Urothelium cell line (cell line): ENCODE results near the gene KSR1.

Source experiments
- DNase-seq: peaks from one replicate; pipeline ENCODE4 v3.0.0; 2011; ENCODE audit warnings: low spot score, mixed read lengths
- FAIRE-seq: peaks from 2 replicates; lab custom pipeline; 2011; peaks lifted over from hg19 to GRCh38; lab: Jason Lieb, UNC

Gene KSR1

DNA sequence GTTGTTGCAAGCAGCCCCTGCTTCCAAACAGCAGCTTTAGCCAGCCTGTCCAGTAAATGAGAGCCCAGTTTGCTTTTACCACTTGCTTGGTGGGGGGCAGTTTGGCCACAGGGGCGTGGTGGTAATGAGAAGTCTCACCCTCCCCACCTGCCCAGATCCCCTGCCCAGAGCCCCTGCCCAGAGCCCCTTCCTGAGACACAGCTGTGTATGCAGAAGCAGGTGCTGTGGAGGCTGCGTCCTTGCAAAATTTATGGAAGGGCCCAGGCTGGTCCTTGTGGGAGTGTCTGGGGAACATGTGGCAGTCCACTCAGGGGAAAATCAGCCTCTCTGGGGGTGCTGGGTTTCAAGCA, 147.1 kb downstream of the KSR1 start:
- no peak for FAIRE-seq
- DNase-seq = no peak

DNA sequence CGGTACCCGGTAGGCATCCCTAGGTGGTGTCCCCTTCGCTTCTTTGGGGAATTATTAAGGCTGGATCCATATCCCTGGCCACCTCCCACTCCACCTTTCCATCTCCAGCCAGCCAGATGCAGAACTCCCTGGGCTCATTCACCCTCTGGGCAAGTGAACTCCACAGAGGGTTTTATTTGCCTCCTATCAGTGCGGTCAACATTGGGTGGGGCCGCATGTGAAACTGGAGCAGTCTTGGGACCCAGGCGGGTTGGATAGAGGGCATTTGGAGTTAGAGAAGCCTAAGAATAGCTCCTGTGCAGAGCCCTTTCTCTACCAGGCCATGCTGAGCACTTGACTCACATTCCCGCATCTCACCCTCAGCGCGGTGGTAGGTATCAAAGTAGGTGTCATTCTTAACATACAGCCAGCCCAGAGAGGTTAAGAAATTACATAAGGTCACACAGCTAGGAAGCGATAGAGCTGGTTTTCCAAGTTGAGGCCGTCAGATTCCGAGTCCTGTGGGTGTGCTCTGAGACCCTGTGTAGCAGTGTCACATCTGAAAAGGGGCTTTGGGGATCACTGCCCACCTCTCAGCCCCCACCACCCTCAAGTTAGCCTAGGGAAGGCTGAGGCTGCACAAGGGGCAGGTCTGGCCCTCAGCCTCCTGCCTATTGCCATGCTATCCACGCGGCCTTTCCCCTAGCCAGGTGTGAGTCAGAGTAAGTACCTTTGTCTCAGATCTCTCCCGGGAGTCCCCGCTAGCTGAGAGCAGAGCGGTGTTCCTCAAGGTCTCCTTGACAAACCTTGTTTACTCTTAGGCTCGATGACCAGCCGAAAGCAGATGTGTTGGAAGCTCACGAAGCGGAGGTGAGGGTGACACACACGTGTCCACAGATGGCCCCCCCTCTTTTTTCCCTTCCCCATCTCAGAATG, 147.9 kb downstream of the KSR1 start:
- DNase-seq = no peak
- no peak for FAIRE-seq

DNA sequence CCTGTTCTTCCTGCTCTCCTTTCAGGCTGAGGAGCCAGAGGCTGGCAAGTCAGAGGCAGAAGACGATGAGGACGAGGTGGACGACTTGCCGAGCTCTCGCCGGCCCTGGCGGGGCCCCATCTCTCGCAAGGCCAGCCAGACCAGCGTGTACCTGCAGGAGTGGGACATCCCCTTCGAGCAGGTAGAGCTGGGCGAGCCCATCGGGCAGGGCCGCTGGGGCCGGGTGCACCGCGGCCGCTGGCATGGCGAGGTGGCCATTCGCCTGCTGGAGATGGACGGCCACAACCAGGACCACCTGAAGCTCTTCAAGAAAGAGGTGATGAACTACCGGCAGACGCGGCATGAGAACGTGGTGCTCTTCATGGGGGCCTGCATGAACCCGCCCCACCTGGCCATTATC, 149.2 kb downstream of the KSR1 start:
- DNase-seq = no peak
- no peak for FAIRE-seq

DNA sequence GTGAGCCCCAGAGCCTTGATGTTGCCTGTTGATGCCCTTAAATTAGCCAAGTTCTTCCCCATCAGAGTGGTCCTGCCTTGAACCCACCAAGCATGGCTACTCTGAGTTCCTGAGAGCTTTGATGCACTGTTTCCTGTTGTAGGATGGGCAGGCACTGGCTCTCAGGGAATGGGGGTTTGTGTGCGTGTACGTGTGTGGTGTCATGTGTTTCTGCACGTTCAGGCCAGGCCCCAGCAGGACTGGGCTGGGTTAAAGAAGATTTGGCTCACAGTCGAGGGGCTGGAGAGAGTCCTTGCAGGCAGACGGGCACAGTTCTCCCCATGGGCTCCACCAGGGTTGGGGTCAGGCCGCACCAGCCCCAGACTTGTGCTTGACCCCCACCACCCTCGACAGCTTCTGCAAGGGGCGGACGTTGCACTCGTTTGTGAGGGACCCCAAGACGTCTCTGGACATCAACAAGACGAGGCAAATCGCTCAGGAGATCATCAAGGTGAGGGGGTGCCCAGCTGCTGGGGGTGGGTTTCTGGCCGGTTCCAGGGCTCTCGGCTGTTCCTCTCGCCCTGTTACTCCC, 151.4 kb downstream of the KSR1 start:
- FAIRE-seq (no peak), DNase-seq (no peak)

DNA sequence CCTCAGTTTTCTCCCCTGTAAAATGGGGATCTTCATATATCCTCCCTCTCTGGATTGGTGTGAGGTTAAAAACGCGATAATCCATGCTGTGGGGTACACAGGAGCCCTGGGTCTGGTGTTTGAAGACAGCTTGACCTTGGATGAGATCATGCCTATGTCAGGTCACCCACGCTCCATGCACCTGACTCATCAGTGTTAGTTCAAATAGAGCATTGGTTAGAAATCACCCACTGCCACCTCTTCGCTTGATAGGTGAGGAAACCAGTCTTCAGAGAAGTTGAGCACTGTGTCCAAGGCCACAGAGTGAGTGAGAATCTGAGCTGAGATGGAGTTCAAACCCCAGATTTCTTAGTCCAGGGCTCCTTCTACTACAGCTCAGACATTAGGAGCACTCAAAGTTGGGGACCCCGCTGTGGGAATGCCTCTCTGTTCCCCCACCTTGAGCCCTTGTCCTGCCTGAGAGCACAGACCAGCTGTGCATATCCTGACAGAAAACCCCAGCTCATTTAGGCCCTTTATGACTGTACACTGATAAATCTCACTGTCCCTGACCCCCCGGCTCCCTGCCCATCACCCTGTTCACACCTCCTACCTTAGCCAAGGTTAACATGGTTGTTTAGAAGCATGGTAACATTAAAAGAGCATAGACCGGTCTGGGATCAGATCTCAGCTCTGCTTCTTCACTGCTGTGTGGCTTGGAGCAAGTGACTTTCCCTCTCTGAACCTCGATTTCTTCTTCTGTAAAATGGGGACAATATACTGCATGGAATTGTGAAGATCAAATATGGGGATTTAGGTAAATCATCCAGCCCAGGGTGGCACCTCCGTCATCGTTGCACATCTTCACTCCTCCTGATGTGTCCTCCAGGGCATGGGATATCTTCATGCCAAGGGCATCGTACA, 152.3 kb downstream of the KSR1 start:
- FAIRE-seq = no peak
- DNase-seq = peak; percentile 44

DNA sequence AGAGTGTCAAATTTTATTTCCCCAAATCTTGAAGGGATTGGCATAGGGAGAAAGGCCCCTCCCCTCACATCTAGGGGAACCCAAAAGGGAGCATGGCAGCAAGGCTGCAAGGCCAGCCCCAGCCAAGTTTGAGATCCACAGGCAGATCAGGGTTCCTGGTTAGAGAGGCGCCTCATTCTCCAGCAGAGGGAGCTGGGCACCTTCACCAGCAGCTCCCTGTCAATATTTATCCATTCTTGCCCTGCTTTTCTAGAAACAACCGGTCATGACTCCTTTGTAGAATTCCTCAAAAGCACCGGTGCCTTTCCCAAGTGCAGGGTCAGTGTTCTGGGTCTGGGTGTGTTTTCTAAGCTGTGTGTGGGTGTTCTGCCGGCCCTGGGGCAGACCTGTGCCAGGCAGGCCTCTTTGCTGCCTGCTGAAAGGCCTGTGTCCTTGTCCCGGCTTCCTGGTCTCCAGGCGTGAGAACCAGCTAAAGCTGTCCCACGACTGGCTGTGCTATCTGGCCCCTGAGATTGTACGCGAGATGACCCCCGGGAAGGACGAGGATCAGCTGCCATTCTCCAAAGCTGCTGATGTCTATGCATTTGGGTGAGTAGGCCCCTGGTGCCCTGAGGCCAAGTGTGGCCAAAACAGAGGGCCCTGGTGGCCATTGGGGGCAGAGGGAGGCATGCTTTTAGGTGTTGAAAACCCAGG, 153.5 kb downstream of the KSR1 start:
- DNase-seq (peak; percentile 35), FAIRE-seq (no peak)

DNA sequence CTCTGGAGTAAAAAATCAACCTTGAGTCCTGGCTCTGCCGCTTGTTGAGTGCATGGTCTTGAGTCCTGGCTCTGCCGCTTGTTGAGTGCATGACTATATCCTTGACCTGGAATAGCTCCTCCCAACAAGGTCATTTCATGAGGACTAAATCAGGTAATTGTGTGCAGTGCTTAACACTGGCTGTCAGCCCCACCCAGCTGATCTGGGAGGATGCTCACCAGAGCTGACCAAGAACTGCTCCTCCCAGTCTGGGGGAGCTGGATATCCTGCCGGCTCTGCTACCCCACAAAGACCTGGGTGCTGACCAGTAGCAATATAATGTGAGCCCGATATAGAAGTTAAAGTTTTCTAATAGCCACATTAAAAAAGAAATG, 154.0 kb downstream of the KSR1 start:
- DNase-seq = no peak
- no peak for FAIRE-seq

DNA sequence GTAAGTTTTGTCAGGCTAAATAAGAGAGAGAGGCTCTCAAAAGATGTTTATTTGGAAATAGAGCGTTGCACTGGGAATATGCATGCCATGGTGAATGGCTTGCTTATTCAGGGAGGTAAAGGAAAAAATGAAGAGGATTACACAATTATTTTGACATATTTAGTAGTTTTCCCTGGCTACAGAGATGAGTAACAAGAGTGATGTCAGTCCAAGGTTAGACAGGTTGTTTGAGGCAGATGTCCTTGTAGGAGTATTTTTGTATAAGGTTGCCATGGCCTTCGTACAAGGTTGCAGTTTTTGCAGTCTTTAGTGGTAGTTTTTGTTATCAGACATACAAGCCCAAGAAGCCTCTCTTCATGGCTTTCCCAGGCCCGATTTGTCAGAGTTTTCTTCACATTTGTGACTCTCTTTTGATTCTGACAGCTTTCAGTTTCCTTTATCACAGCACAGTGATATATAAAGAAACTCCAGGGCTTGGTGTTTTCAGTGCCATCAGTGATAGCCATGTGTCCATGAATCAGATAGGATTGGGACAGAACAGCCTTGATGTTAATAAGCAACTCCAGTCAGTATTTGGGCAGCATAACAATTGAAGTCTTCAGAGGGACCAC, 156.0 kb downstream of the KSR1 start:
- FAIRE-seq = no peak

DNA sequence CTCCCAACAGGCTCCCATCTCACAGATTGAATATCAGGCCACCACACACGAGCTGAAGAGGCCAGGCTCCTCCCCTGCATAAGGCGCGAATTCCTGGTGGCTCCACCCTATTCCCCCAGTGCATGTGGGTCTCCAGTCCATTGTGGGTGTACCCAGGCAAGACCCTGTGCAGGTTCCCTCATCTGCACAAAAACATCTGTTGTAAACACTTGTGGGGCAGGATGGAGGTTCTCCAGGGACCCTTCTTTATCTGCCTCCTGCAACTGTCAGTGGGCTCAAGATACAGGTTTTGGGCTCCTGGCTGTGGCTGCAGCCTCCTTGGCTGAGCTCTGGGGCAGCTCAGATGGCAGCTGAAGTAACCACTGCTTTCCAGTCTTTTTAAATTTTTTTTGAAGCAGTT, 157.2 kb downstream of the KSR1 start:
- FAIRE-seq = no peak
- no peak for DNase-seq

More for the DNA sequence above, 156.0 kb downstream of the KSR1 start:
- DNase-seq = no peak

DNA sequence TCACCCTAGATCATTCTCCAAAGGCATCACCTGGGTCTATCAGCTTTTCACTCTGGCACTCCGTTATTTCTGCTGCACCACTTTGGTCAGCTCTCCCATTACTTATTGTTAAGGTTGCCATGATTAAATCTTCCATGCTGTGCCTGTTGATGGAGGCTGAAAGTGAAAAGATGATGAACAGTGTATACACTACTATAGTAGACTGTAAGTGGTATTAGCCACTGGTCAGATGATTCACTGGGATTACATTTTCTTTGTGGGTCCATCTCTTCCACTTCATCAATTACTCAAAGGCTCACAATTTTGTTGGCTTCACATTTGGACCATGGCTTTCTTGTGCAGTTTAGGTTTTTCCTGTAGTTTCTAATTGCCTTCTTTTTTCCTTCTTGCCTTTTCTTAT, 158.9 kb downstream of the KSR1 start:
- DNase-seq (no peak), FAIRE-seq (no peak)

DNA sequence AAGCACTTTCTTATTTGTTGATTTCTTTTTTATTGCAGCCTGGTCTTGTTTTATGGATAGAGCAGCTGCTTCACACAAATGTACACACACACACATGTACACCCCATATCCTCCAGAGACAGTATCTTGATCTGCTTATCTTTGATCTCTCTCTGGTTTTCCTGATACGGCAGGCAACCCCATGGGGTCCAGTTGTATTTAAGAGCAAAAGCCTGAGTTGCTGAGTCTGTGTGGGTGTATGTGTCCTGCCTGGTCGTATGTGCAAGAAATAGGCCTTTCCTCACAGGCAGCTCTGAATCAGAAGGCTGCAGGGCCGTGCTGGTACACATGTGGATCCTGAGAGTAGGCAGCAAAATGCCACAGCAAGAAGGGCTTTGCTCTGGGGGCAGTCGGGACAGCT, 160.2 kb downstream of the KSR1 start:
- no peak for DNase-seq
- FAIRE-seq = no peak

DNA sequence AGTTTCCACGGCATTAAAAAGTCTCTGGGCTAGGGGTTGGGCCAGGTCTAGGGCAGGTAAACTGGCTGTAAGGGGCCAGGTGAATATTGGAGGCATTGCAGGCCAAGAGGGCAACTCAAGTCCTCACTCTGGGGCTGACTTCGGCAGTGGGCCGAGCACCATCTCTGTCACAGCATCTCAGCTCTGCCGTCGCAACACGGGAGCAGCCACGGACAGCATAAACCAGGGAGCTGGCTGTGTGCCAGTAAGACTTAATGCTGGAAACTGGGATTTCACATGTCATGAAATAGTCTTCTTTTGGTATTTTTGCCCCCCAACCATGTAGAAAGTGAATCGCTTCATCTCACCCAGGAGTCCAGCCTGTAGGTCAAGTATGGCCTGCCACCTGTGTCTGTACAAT, 162.2 kb downstream of the KSR1 start:
- FAIRE-seq (no peak), DNase-seq (no peak)

DNA sequence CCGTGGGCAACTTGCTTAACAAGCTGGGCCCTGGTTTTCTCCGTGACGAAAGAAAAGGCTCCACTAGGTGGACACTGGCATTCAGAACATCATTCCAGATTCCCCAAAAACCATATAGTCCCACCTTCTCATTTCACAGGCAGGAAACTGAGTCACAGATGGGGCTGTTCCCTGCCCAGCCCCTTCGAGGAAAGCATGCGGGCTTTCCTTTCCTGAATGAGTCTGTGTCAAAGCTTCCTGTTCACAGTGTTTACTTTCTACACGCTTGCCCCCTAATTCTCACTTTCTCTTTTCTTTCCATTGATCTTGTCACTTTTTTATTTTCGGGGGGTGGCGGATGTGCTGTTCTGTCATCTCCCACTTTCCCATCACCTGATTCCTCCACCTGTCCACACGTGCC, 164.5 kb downstream of the KSR1 start:
- FAIRE-seq (no peak), DNase-seq (no peak)

DNA sequence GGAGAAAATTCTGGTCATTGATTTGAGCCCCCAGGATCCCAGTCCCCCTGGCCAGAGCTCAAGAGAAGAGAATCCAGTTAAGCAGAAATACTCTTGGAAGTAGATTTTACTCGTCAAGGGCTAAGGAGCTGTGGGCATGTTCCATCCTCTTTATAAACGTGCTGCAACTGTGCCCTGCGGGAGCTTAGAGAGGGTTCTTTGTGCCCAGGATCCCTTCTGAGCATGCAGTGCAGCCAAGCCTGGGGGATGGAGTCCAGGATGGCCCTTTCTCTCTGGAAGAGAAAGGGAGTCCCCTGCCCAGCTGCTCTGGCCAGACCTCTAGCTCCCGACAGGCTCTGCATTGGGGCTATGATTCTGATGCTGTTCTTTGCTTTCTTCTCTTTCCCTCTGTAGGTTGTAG, 165.3 kb downstream of the KSR1 start:
- no peak for DNase-seq
- no peak for FAIRE-seq

DNA sequence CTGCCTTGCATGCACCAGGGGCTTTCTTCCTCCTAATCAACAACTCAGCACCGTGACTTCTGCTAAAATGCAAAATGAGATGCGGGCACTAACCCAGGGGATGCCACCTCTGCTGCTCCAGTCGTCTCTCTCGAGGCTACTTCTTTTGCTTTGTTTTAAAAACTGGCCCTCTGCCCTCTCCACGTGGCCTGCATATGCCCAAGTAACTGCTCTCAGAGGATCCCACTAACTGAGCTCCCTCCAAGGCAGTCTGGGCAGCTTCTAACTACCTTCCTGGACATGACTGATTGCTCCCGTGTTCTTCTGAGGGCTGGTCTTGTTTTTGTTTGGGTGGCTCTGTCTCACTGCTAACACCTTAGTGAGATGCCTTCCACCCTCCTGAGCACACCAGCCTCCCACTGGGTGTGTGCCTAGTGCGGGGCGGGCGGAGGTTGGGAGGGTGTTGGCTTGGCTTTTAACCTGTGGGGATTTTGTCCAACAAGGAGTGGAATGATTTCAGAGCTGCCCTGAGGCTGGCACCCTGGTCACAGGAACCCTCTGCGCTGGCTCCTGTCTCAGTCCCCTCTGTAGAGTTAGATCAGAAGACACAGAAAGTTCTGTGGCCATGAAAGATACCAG, 165.8 kb downstream of the KSR1 start:
- FAIRE-seq = no peak

DNA sequence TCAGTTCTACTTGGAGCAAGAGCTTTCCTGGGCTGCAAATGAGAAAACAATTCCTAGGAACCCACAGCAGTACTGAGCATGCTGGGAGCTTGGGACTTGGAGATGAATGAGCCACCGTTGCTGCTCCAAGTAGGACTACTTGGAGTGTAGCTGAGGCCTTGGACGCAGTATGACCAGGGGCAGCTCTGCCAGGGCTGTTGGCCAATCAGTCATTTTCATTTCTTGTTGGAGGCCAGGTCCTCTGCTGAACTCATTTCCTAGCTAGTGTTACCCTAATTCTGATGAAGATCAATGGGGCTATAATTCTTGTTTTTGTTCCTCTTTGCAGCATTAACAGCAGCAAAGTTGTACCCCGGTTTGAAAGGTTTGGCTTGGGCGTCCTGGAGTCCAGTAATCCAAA, 166.7 kb downstream of the KSR1 start:
- DNase-seq (no peak), FAIRE-seq (no peak)

More for the DNA sequence above, 165.8 kb downstream of the KSR1 start:
- no peak for DNase-seq

DNA sequence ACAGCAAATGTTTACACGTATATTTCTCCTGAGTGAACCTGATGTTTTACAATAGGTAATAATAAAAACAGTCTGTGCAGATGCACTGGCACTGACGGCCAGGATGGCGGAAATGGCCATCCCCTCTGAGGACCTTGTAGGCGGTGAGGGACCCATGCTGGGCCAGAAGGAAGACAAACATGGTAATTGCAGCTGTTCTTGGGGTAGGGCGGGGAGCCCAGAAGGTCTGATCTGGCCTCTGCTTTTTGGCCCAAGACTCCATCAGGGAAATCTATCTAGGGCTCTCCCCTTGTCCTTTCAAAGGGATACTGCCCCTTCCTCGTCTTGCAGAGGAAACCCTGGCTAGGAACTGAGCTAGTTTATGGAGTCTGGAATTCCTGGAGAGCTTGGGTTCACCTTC, 167.4 kb downstream of the KSR1 start:
- no peak for FAIRE-seq

DNA sequence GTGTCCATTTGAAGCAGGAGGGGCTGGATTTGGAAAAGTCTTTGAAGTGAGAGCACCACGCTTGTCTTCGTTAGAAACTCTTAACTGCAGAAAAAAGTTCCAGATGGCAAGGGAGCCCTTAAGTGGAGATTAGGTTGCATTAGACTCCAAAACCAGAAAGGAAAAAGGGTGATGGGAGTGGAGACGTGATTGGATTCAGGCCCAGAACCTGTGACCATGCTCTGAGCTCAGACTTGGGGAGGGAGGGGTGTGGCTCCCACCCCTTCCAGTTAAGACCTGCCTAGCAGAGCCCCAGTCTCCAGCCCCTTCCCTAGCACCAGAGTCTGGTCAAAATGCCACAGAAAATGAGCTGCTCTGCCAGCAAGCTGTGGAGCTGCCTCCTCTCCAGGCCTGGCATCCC, 168.3 kb downstream of the KSR1 start:
- DNase-seq = no peak
- no peak for FAIRE-seq

More for the DNA sequence above, 167.4 kb downstream of the KSR1 start:
- no peak for DNase-seq

DNA sequence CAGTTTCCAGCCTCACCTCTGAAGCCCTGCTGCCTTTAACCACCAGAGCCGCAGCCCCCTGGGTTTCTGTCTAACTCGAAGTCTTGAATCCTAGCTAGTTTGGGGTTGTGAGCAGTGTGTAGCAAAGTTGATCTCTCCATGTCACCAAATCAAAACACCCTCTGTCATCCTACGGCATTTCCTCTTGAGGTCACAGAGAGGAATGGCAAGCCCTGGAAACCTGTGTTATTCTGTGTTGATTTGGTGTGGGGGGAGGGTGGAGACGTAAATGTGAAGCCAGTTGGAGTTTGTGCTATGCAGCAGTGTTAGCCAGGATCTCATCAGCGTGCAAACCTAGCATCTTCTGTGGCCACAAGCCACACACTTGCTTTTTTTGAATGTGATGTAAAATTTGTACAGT, 169.6 kb downstream of the KSR1 start:
- FAIRE-seq (no peak), DNase-seq (no peak)

DNA sequence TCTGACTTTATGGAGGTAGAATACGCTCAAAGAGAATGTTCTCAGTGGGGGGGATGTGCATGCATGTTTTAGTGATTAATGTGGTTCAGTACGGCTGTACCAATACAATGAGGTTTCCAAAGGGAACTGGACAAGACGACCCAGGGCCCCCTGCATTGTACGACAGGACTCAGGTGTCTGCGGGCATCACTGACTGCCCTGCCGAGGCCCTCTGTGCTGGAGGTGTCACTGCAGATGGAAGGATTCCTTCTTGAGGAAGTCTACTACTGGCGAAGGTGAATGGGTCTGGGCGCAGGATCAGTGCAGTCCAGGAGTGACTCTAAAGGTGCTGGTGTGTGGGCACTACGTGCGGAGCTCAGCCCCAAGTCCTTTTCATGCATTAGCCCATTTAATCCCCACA, 171.3 kb downstream of the KSR1 start:
- FAIRE-seq = no peak
- DNase-seq = no peak
